CD14-positive monocyte (primary cell): ENCODE measurements around the gene SFT2D3. TPM values are rescaled to one million over a fixed set of nuclear protein-coding genes. Genes with fewer than 3 reads are reported as not detected.

ENCODE experiments used
- DNase-seq, 3 donors: peaks; one replicate each; pipeline ENCODE4 v3.0.0-alpha.2; 2011 to 2022
- H2AFZ ChIP-seq: 2 replicates; pipeline ENCODE4 v1.6.0; 2012; ENCODE audit warnings: mild to moderate bottlenecking, low read depth, low read length, inconsistent platforms; ENCODE audit not compliant: insufficient read depth, poor library complexity, severe bottlenecking
- H3K27ac ChIP-seq, 2 donors: 1 replicate in 1 of 2; 2 replicates in 1 of 2; pipeline ENCODE4 v1.5.1; 2012 to 2013; ENCODE audit warnings: low read length in 2 of 2, control low read depth in 1 of 2, inconsistent platforms in 1 of 2, low read depth in 1 of 2, mild to moderate bottlenecking in 1 of 2
- H3K27me3 ChIP-seq, 2 donors: one replicate each; pipeline versions ENCODE4 v1.6.0 to v1.6.1; 2011 to 2013; ENCODE audit warnings: low read length in 2 of 2; ENCODE audit not compliant: control insufficient read depth in 2 of 2, insufficient read depth in 2 of 2
- H3K36me3 ChIP-seq, 2 donors: replicated peaks in 1 of 2; 1 replicate in 1 of 2; 2 replicates in 1 of 2; pipeline versions ENCODE4 v1.5.1 to v1.6.1; 2012 to 2013; ENCODE audit warnings: low read length in 2 of 2, control low read depth in 1 of 2, inconsistent platforms in 1 of 2, mild to moderate bottlenecking in 1 of 2; ENCODE audit not compliant: insufficient read depth in 2 of 2, control insufficient read depth in 1 of 2
- H3K4me1 ChIP-seq, 2 donors: 1 replicate in 1 of 2; 2 replicates in 1 of 2; pipeline versions ENCODE4 v1.5.1 to v1.6.1; 2012 to 2013; ENCODE audit warnings: low read length in 2 of 2, control low read depth in 1 of 2, inconsistent platforms in 1 of 2, mild to moderate bottlenecking in 1 of 2, moderate library complexity in 1 of 2; ENCODE audit not compliant: insufficient read depth in 2 of 2, control insufficient read depth in 1 of 2
- H3K4me2 ChIP-seq: replicated peaks from 2 replicates; pipeline ENCODE3; 2012; ENCODE audit warnings: low read length, moderate library complexity, mild to moderate bottlenecking; ENCODE audit not compliant: poor library complexity, severe bottlenecking; ENCODE audit errors: extremely low read depth
- H3K4me3 ChIP-seq, 3 experiments: fragments of 200-600 bp in 1 of 3; sonication (generic) in 1 of 3; replicated peaks in 1 of 3; 1 replicate in 2 of 3; 2 replicates in 1 of 3; pipeline ENCODE4 v1.5.1; 2011 to 2013; ENCODE audit warnings: low read length in 3 of 3, mild to moderate bottlenecking in 3 of 3, control low read depth in 2 of 3, low read depth in 2 of 3, inconsistent platforms in 1 of 3, moderate library complexity in 1 of 3
- H3K79me2 ChIP-seq: 2 replicates; pipeline ENCODE4 v1.6.0; 2012; ENCODE audit warnings: mild to moderate bottlenecking, control low read depth, inconsistent platforms, low read length, moderate library complexity; ENCODE audit not compliant: insufficient read depth
- H3K9ac ChIP-seq: 2 replicates; pipeline ENCODE4 v1.6.0; 2017; ENCODE audit warnings: low read length, mild to moderate bottlenecking; ENCODE audit not compliant: insufficient read depth, poor library complexity, severe bottlenecking
- H3K9me3 ChIP-seq, 2 donors: replicated peaks in 1 of 2; 1 replicate in 1 of 2; 2 replicates in 1 of 2; pipeline versions ENCODE4 v1.5.1 to v1.6.1; 2012 to 2013; ENCODE audit warnings: low read length in 2 of 2, control low read depth in 1 of 2; ENCODE audit not compliant: control insufficient read depth in 1 of 2, insufficient read depth in 1 of 2
- H4K20me1 ChIP-seq: 2 replicates; pipeline ENCODE4 v1.6.0; 2012; ENCODE audit warnings: mild to moderate bottlenecking, low read length, control low read depth, moderate library complexity; ENCODE audit not compliant: insufficient read depth
- H3K27ac Mint-ChIP-seq, 7 donors: one replicate each; pipeline ENCODE4 v1.8.0; 2020; ENCODE audit warnings: mild to moderate bottlenecking in 7 of 7, mixed read lengths in 7 of 7, moderate library complexity in 6 of 7, inconsistent platforms in 2 of 7
- H3K27me3 Mint-ChIP-seq, 3 donors: one replicate each; pipeline ENCODE4 v1.8.0; 2021 to 2022; ENCODE audit warnings: low read depth in 3 of 3, mild to moderate bottlenecking in 3 of 3, mixed read lengths in 3 of 3, moderate library complexity in 3 of 3, inconsistent platforms in 1 of 3
- H3K36me3 Mint-ChIP-seq, 2 donors: one replicate each; pipeline ENCODE4 v1.8.0; 2020; ENCODE audit warnings: mixed read lengths in 2 of 2, inconsistent platforms in 1 of 2, mild to moderate bottlenecking in 1 of 2
- H3K4me1 Mint-ChIP-seq: one replicate; pipeline ENCODE4 v1.8.0; 2020; ENCODE audit warnings: mild to moderate bottlenecking, mixed read lengths
- H3K4me3 Mint-ChIP-seq, 2 donors: one replicate each; pipeline ENCODE4 v1.8.0; 2020; ENCODE audit warnings: mild to moderate bottlenecking in 2 of 2, mixed read lengths in 2 of 2, moderate library complexity in 1 of 2
- H3K9me3 Mint-ChIP-seq, 7 donors: one replicate each; pipeline ENCODE4 v1.8.0; 2020 to 2022; ENCODE audit warnings: mixed read lengths in 7 of 7, mild to moderate bottlenecking in 6 of 7, moderate library complexity in 6 of 7, inconsistent platforms in 2 of 7
- CTCF ChIP-seq: fragments of 200-600 bp; IDR thresholded peaks from one replicate; pipeline ENCODE4 v1.8.0; 2022; ENCODE audit warnings: antibody characterized with exemption, mild to moderate bottlenecking
- WGBS: methylation state at CpG from one replicate; pipeline ENCODE4 v1.1.5; 2013; ENCODE audit warnings: missing lambda C conversion rate; ENCODE audit not compliant: insufficient coverage; 5-methylcytosine and 5-hydroxymethylcytosine counted together
- intact Hi-C, 2 donors: fragments of 100-400 bp; cut with micrococcal nuclease; formaldehyde crosslinking; loops; one replicate each; pipeline versions ENCODE4 v1.15.0 to v1.15.1; 2023
- polyA plus RNA-seq, 3 donors: library from polyadenylated mRNA; depleted of rRNA in 1 of 3; unstranded in 2 of 3; stranded (reverse) in 1 of 3; fragments of 300-500 nt in 2 of 3; fragments of >200 nt in 1 of 3; fragmentation: Illumina TruSeq in 2 of 3; gene quantifications; 1 replicate in 2 of 3; 2 replicates in 1 of 3; pipeline ENCODE4 v1.2.3, GENCODE V29; 2012 to 2021

The SFT2D3 gene
- polyA plus RNA-seq, 3 donors = 3.8 to 4.9 TPM; not detected in 1

DNA sequence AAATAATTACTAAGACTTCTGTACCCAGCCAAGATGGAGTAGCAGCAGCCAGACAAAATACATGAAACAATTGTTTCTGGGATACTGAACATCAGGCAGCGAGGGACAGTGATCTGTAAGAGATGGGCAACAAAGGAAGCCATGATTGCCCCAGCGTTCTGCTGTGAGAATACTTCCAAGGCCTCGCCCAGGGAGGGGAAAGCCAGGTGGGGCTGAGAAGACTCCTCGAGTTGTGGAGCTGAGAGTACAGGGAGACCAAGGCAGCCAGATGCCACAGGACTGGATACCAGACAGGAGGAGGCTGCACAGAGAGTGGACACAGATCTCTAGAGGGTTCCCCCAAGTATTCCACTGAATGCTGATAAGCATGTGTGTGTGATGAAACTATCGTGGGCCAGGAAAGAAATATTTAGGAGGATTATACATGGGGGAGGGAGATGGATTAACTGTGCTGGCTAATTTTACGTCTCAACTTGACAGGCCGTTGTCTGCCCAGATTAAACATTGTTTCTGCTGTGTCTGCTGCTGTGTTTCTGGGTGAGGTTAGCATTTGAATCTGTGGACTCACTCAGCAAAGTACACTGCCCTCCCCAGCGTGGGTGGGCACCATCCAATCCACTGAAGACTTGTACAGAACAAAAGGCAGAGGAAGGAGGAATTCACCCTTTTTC is 15.8 kb upstream of the SFT2D3 start:
- H3K36me3 Mint-ChIP-seq = no peaks in the 10 kb centered on the region
- Histone ChIP-seq H3K79me2 (no peaks in the 10 kb centered on the region), H3K27me3 (peaks cover 0 to 13% of the 10 kb centered on the region in 2 donors), H3K9ac (no peak overlapping the region), H3K4me3 (no peak overlapping the region), H2AFZ (no peak overlapping the region), H3K27ac (no peak overlapping the region), H3K9me3 (peaks cover 9 to 18% of the 10 kb centered on the region in 2 donors), H3K36me3 (no peaks in the 10 kb centered on the region), H3K4me2 (no peak overlapping the region), H4K20me1 (no peaks in the 10 kb centered on the region), H3K4me1 (no peaks in the 10 kb centered on the region)
- WGBS = 96% methylated on average over 6 of the region's 8 CpGs
- no peak for TF ChIP-seq CTCF
- H3K4me1 Mint-ChIP-seq = peaks cover 10% of the 10 kb centered on the region
- H3K9me3 Mint-ChIP-seq = peaks cover 2 to 22% (median 17%) of the 10 kb centered on the region in 7 donors
- H3K27me3 Mint-ChIP-seq = peaks cover 17 to 18% (median 17%) of the 10 kb centered on the region in 3 donors
- H3K4me3 Mint-ChIP-seq = no peak overlapping the region
- intact Hi-C loops = no loop called here
- no peak for DNase-seq
- no peak overlapping the region for H3K27ac Mint-ChIP-seq

- H3K27me3 Mint-ChIP-seq = peaks cover 3 to 10% (median 6%) of the 10 kb centered on the region in 3 donors
- H3K36me3 ChIP-seq = no peaks in the 10 kb centered on the region
- H3K9ac ChIP-seq = no peak overlapping the region
- peaks cover 0 to 2% of the 10 kb centered on the region in 2 donors for H3K36me3 Mint-ChIP-seq
- no peaks in the 10 kb centered on the region for H4K20me1 ChIP-seq
- H3K27ac Mint-ChIP-seq = no peak overlapping the region
- H3K79me2 ChIP-seq = no peaks in the 10 kb centered on the region
- H2AFZ ChIP-seq = no peak overlapping the region
- DNase-seq = no peak
- H3K4me1 ChIP-seq = no peaks in the 10 kb centered on the region
- no CpG with 5 or more reads among the region's 1 CpG for WGBS
- intact Hi-C loops = no loop called here
- no peak for TF ChIP-seq CTCF
- no peak overlapping the region for H3K4me3 ChIP-seq
- no peak overlapping the region for H3K4me3 Mint-ChIP-seq
- H3K27ac ChIP-seq = no peak overlapping the region
- H3K9me3 Mint-ChIP-seq = peaks cover 13 to 38% (median 28%) of the 10 kb centered on the region in 7 donors
- no peaks in the 10 kb centered on the region for H3K4me1 Mint-ChIP-seq
- H3K9me3 ChIP-seq = peaks cover 17 to 30% of the 10 kb centered on the region in 2 donors
- no peaks in the 10 kb centered on the region for H3K27me3 ChIP-seq
- H3K4me2 ChIP-seq = no peak overlapping the region
Measured at GRCh38 chr2:127688405-127688804, 12.9 kb upstream of the SFT2D3 start.
